ENCODE measurements around the gene CHAT. TPM values are rescaled to one million over a fixed set of nuclear protein-coding genes. Genes with fewer than 3 reads are reported as not detected.

CHAT gene
- polyA plus RNA-seq, 4 donors, result not detected

DNA sequence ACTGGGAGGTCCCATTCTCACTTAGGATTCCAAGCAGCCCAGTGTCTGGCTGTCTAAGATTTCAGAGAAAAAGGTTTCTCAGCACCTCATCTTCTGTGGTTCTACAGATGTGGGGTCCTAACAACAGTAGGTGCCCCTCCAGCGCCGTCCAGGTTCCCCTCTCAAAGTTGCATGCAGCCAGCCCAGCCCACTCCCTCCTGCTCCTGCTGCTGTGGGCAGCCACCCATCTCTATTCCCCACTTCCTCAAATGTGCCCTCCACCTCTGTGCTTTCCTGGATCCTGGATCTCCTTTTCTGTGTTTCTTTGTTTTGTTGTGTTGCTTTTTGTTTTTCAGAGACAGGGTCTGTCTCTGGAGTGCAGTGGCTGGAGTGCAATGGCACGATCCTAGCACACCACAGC, 17.0 kb upstream of the CHAT start:
- no peak for DNase-seq (ENCODE audit: low read depth in 4 of 4, low spot score in 3 of 4)

DNA sequence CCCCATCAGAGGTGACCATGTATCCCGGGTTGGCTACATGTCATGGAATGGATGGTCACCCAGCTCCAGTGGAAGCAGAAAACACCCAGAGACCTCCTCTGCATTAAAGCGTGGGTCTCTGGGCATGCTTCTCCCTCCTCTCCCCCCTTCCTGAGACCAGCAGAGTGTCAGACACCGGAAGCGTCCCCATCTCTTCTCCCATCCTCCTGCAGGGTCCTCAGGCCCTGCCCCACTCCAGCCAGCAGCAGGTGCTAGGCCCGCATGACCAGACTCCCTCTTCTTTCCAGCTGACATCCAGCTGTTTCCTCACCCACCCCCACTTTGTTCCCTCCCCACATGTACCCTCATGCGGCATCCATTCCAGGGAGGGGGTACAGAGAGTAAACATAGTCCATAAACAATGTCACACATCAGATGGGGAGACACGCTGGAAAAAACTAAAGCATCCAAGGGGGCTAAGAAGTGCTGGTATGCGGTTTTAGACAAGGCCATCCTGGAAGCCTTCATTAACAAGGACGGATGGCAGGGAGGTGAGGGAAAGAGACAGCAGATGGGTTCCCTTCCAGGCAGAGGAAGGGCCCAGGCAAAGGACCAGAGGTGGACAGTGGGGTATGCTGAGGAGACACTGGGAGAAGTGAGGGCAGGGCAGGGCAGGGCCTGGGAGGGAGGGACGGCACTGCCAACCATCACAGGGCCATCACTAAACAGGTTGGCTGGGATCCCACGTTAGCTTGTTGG, 16.2 kb upstream of the CHAT start:
- no peak for DNase-seq (ENCODE audit: low read depth in 4 of 4, low spot score in 3 of 4)

DNA sequence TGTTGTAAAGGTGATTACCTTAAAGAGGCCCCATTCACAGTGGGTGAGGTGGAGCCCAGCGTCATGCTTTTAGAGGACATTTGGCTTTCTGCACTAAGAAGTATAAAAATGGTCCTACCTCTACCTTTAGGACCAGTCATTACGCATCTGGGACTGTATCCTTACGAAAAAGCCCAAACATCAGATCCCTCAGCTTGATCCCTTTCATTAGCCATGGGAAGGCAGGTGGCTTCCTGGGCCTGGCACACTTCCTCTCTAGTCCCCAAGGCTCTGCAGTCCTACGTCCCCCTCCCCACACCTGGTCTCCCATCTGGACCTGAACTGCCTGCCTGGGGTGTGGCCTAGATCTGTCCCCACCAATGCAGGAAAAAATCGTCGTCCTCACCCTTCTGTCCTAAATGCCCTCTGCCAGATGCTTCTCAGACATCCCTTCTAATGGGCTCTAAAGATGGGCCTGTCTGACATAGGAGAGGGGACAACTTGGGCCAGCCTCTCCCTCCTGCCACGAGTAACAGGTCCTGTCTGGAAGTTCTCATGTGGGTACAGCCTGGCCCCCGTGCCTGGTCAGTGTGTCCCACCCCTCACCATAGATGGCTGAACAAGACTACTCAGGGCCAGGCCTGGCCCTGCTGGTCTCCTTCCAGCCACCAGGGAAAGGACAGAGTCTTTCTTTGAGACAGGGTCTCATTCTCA, 15.5 kb upstream of the CHAT start:
- no peak for DNase-seq (ENCODE audit: low read depth in 4 of 4, low spot score in 3 of 4)

DNA sequence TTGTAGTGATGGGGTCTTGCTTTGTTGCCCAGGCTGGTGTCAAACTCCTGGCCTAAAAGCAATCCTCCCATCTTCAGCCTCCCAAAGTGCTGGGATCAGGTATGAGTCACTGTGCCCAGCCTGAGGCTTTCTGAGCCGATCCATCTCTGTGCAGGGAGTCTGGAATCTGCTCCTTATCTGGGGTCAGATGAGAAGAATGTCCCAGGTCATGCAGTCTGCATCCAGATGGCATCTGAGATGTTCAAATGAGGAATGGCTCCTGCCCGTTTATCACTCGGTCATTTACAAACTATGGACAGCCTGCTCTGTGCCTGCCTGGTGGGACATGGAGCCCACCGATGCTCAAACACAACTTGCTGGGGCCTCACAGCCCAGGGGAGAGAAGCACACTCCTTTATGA, 14.9 kb upstream of the CHAT start:
- no peak for DNase-seq (ENCODE audit: low read depth in 4 of 4, low spot score in 3 of 4)

DNA sequence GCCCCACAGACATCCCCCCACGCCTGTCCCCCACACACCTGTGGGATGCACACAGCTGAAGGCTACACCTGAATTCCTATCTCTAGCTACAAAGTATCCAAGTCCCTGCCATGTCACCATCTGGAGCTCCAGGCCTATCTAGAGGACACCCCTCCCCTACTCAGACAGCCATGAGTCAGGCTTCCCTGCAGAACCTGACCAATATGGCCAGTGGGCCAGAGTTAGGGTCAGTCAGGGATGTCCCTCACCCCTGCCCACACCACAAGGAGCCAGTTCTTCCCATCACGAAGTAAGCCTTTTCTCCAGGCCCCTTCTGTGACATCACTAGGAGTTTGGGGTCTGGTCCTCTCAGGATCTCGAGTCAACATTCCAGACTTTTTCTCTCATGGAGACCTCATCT, 14.3 kb upstream of the CHAT start:
- DNase-seq (ENCODE audit: low read depth in 4 of 4, low spot score in 3 of 4), result no peak

DNA sequence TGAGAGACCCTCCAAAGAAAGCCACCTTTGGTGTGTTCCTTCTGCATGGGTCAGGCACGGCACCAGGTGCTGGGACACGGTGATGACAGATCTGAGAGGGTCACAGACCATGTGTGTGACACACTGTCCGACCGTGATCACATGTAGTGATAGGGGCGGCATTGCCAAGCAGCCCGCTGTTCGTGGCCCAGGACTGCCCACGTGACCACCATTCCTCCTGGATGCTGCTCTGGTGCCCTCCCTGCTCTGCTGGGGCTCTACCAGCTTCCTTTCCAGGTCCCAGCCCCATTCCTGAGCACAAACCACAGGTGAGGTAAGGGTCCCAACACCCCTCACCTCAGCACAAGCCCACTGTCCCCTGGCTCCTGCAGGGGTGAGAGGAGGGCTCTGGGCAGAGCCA, 13.8 kb upstream of the CHAT start:
- no peak for DNase-seq (ENCODE audit: low read depth in 4 of 4, low spot score in 3 of 4)

DNA sequence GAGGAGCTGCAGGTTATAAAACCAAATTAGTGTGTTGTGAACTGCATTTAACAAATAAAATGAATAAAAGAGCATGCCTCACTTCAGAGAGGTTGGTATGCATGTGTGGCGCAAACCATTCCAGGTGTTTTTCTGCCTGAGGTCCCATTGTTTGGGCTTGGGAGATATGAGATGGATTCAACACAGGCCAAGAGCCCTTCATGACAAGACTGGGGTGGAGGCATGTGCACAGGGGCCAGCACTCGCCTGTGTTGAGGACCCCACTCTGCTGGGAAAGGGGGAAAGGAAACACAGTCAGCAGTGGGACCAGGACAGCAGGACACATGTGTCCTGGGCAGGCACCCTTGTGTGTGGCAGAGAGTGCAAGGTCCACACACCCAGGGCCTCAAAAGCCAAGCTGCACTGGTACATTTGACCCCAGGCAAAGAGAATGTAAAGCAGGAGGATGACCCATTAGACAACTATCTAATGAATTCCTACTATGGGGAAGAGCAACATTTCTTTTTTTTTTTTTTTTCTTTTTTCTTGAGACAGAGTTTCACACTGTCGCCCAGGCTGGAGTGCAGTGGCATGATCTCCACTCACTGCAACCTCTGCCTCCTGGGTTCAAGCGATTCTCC, 12.9 kb upstream of the CHAT start:
- no peak for DNase-seq (ENCODE audit: low read depth in 4 of 4, low spot score in 3 of 4)

DNA sequence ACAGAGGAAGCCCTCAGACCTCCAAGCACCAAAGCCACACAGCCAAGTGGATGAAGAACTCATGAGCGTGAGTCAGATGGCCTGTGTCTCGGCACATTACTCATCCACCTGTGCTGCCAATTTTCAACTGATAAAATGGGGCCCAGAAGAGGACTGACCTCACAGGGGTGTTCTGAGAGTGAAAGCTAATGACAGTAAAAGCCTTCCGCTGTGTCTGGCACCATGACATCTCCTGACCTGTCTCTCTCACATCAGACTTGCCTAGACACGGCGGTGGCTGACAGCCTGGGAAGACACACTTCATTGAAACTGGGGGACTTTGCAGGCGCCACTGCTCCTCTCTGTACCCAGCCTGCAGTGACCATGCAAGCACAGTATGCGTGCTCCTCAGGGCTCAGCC, 12.0 kb upstream of the CHAT start:
- no peak for DNase-seq (ENCODE audit: low read depth in 4 of 4, low spot score in 3 of 4)

DNA sequence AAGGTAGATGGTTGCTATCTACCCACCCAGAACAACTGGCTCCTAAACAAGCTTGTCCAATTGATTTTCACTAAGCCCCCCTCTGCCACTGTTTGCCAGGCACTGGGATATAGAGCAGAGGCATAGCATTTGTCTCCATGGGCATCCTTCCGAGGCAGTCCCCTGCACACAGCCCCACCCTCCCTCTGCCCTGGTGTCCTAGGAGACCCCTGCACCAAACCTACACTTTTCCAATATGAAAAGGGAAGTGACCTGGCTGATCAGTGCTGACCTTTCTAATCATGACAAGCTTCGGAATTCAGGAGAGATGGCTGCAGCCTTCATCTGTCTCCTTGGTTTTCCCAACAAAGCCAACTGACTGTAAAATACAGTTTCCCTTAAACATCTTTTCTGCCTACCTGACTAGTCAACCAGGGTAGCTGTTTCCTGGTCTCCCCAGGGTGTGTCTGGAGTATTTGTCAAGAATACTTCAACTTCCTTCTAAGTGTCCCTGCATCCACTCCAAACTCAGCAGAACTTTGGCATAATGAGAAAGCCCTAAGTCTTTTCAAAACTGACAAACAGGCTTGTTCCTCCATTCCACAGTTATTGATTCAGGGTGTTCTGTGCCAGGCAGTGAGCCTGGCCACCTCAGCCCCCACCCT, 11.3 kb upstream of the CHAT start:
- DNase-seq (ENCODE audit: low read depth in 4 of 4, low spot score in 3 of 4), result no peak

DNA sequence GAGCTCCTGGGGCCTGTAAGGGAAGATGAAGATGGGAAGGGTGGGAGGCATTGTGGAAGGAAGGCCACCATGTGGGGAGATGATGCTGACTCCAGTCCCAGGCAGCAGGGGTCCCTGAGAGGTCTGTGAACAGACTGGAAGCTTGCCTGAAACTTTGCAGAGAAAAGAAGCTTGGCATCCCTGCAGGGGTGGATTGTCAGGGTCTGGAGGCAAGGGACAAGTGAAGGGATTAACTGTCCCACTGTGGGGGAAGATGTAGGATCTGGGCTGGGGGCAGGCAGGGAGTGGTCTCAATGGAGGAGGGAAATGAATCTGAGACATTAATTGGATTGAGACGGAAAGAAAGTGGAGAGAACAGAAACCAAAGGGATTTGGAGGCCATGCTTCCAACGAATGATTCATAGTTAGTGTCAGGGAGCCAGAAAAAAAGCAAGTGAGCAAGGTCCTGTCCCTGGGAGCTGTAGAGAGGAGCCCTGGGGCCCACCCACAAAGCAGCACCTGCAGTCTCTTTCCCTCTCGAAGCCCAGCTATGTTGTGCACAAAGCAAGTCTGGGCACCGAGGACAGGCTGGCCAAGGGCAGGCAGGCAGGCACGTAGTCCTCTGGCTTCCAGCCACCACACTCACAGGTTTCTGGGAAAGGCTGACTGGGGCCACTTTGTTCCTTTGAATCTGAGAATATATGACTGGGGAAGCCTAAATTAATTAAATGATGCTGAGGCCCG, 8.5 kb upstream of the CHAT start:
- DNase-seq (ENCODE audit: low read depth in 4 of 4, low spot score in 3 of 4), result no peak

DNA sequence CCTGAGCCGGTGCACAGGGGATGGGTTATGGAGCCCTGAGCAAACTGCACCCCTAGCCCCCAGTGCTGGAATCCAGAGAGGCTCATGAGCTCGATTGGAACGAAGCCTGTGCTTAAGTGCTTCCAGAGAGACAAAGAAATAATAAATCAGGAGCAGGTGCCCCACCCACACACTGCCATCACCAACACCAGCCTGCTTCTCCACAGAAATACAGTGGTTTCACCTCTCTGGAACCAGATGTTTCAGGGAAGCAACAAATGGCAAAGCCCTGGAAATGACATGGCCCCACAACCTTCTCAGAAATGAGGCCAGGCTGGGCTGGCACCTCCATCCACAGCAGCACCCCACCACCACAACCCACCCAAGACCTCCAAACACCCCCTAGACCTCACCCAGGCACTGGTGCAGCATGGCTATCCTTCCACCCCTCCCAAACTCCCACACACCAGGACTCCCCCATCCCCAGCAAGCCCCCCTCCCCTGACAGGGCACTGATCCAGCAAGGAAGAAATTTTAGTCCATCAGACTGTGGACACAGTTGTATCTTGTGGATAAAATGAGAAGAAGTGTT, 7.8 kb upstream of the CHAT start:
- DNase-seq (ENCODE audit: low read depth in 4 of 4, low spot score in 3 of 4), result no peak

DNA sequence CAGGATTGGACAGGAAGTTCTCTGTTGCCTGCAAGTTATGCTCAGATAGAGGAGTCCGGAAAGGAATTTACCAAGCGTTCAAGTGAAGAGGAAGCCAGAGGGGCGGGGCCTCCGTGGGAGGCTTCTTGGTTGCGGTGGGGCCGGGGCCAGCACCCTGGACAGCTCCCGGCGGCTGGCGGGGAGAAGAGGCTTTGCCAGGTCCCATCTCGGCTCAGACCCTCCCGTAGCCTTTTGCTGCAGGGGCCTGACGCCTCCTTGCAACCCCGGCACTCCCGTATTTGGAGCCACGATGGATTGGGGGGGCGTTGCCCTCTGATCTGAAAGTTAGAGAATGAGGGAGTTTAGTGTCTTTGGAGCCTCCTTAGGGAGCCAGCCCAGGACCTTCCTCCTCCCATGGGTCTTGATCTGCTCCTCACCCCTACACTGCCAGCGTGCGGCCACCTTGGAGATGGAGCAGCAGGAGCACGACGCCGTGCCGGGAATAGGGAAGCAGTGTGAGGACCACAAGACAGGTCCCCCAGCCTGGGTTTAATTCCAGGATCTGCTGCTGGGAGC, 6.8 kb upstream of the CHAT start:
- peak; percentile 43 to 63 (median 46) for DNase-seq (ENCODE audit: low read depth in 4 of 4, low spot score in 3 of 4)

DNA sequence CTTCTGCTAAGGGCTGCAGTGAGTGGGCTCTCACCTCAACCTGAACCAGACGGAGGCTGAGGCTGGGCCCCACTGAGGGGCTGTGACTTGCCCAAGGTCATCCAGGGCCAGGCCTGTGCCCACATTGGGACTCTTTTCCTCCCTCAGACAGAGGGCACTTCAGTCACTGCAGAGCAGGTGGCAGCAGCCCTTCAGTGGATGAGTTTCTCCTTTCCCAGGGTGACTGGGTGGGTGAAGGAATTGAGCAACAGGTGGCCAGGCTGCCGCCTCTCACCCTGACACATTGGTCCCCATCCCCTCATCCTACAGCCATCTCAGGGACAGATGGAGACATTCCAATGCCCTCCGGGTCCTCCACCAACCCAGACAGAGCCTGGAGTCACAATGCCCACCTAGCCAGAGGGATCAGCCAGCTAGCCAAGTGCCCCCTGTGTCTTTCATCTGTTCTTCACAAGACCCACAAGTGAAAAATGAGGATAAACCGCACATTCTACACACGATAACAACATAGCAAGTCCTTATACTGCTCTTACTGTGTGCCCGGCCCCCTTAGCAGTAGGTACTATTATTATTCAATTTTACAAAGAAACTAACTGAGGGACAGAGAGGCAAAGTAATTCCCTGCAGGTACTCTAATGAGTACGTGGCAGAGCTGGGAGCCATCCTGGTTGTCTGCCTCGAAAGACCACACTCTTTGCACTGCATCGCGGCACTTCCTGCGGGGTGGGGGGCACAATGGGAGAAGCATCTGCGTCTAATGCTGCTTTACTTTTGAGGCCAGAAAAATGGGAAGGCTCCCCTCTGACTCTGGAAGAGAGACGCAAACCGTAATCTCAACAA, 5.5 kb upstream of the CHAT start:
- DNase-seq (ENCODE audit: low read depth in 4 of 4, low spot score in 3 of 4), result no peak

DNA sequence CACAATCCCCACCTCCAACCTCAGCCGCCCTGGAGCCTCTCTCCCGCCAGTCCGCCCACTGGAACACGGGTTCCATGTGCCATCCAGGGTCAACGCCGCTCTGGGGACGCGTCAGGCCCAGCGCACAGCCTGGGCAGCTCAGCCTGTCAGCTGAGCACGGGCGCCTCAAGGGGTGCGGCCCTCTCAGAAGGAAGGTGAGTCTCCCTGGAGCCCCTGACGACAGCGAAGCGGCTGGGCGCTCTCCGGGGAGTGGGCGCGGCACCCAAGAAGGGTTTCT, 4.9 kb upstream of the CHAT start:
- DNase-seq (ENCODE audit: low read depth in 4 of 4, low spot score in 3 of 4), result no peak

DNA sequence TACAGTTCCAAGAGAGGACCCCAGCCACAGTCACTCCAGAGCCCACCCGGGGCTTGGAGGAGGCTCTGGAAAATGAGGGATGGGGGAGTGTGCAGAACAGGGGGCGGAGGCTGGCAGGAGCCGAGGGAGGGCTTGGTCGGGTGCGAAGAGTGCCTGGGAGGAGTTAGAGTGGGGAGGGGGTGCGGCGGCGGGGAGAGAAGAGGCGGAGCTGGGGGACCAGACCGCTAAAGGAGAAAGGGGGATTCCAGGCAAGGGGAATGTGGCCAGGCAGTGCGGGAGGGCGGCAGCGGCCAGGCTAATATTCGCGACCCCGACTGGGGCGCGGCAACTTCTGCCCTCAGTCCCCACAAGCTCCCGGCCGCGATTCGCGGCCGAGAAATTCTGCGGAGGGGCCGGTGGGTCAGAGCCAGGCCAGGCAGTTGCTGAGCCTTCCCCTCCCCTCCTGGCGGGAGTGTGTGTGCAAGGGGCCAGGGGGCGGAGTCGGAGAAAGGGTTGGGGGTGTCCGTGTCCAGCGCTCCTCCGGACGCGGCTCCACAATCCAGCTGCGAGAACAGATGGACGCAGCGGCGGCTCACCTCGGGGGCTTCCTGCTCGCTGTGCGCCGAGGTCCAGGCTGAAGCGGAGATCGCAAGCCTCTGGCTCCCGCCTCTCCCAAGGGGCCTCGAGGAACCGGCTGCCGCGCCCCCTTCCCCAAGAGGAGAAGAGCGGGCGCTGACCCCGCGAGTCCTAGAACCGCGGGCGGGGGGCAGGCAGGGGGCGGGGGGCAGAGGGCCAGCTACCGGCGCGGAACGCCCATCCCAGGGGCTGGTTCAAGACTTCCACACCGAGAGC, 4.3 kb upstream of the CHAT start:
- no peak for DNase-seq (ENCODE audit: low read depth in 4 of 4, low spot score in 3 of 4)

DNA sequence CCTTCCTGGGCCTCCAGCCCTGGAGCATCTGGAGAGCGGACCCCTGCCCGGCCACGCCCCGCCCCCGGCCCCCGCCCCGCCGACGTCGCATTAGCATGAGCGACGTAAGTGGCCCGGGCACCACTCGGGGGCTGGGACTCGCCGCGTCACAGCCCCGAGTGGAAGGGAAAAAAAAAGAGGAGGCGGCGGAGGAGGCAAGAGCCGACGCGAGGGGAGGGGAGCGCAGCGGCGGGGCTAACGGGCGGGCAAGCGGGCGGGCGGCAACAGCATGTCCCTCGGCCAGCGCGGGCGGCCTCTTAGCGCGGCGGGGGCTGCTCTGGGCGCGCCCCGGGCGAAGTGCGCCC, 3.8 kb upstream of the CHAT start, which contains the start of gene SLC18A3:
Gene SLC18A3, plus strand, starts transcription at position 197 of the 344 bp plus-strand sequence. CDS start 431 bp downstream, outside the sequence.
- no peak for DNase-seq (ENCODE audit: low read depth in 4 of 4, low spot score in 3 of 4)

DNA sequence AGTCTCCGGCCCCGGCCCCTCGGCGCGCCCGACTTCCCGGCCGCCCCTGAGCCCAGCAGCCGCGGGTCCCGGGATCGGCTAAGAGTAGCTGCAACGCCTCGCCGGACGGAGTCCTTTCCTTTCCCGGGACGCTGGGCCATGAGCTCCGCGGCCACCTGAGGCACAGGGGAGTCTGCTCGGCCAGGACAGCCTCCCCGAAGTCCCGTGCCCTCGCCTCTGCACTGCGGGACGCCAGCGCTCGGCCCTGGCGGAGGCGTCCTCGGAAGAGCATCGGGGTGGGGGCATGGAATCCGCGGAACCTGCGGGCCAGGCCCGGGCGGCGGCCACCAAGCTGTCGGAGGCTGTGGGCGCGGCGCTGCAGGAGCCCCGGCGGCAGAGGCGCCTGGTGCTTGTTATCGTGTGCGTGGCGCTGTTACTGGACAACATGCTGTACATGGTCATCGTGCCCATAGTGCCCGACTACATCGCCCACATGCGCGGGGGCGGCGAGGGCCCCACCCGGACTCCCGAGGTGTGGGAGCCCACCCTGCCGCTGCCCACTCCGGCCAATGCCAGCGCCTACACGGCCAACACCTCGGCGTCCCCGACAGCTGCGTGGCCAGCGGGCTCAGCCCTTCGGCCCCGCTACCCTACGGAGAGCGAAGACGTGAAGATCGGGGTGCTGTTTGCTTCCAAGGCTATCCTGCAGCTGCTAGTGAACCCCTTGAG, 3.2 kb upstream of the CHAT start:
- DNase-seq (ENCODE audit: low read depth in 4 of 4, low spot score in 3 of 4), result no peak

DNA sequence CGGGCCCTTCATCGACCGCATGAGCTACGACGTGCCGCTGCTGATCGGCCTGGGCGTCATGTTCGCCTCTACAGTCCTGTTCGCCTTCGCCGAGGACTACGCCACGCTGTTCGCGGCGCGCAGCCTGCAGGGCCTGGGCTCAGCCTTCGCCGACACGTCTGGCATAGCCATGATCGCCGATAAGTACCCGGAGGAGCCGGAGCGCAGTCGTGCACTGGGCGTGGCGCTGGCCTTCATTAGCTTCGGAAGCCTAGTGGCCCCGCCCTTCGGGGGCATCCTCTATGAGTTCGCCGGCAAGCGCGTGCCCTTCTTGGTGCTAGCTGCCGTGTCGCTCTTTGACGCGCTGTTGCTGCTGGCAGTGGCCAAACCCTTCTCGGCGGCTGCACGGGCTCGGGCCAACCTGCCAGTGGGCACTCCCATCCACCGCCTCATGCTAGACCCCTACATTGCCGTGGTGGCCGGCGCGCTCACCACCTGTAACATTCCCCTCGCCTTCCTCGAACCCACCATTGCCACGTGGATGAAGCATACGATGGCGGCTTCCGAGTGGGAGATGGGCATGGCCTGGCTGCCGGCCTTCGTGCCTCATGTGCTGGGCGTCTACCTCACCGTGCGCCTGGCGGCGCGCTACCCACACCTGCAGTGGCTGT, 2.5 kb upstream of the CHAT start:
- no peak for DNase-seq (ENCODE audit: low read depth in 4 of 4, low spot score in 3 of 4)
